UCSD-AML1 (cell line): ENCODE data around the gene S100P.
A peak's percentile ranks its signal among the peaks of the same experiment; 100 is the strongest.
"Not testable (repeated sequence)": the region's sequence is repeated elsewhere in the genome, so short reads cannot be mapped to it uniquely, and the experiment has no call there.

Source experiments
- DNase-seq: peaks from one replicate; lab custom pipeline; 2025; ENCODE audit not compliant: unreplicated experiment; lab: John Stamatoyannopoulos, UW

S100P gene

GRCh38 chr4:6672541-6673190 is 21.0 kb upstream of the S100P start:
- DNase-seq: not testable (repeated sequence)

- DNase-seq: not testable (repeated sequence)
These were observed 20.5 kb upstream of the S100P start for GRCh38 chr4:6673191-6673659.

- DNase-seq: peak; percentile 95
These were observed 19.8 kb upstream of the S100P start for GRCh38 chr4:6673660-6674499.

- peak; percentile 38 for DNase-seq
These were observed 19.1 kb upstream of the S100P start for GRCh38 chr4:6674500-6675149.

GRCh38 chr4:6676722-6677558 is 16.7 kb upstream of the S100P start:
- no peak for DNase-seq

- no peak for DNase-seq
These were observed 13.2 kb upstream of the S100P start for GRCh38 chr4:6680372-6681034.

GRCh38 chr4:6681191-6681590 is 12.5 kb upstream of the S100P start:
- peak; percentile 66 for DNase-seq

GRCh38 chr4:6682862-6683590 is 10.7 kb upstream of the S100P start:
- DNase-seq: no peak

- DNase-seq: no peak
These were observed 9.0 kb upstream of the S100P start for GRCh38 chr4:6684656-6685055.

GRCh38 chr4:6686104-6686787 is 7.4 kb upstream of the S100P start:
- DNase-seq: no peak

- DNase-seq: no peak
These were observed 5.5 kb upstream of the S100P start for GRCh38 chr4:6687947-6688878.

- DNase-seq: peak; percentile 84
These were observed 4.7 kb upstream of the S100P start for GRCh38 chr4:6688879-6689505.

GRCh38 chr4:6689506-6689960 is 4.1 kb upstream of the S100P start:
- no peak for DNase-seq

- no peak for DNase-seq
These were observed 1.3 kb upstream of the S100P start for GRCh38 chr4:6692379-6692778.

GRCh38 chr4:6692806-6693205 is 872 bp upstream of the S100P start:
- DNase-seq: no peak

GRCh38 chr4:6694177-6694901 is 661 bp downstream of the S100P start:
- DNase-seq: peak; percentile 69
